Measurements from ENCODE around the gene SMCHD1.
"Not testable (repeated sequence)": the region's sequence is repeated elsewhere in the genome, so short reads cannot be mapped to it uniquely, and the experiment has no call there.

The SMCHD1 gene

GRCh38 chr18:2787225-2787624 lies 131.7 kb downstream of the SMCHD1 start:
- no peaks in the 10 kb centered on the region for H3K27me3 Mint-ChIP-seq (ENCODE audit: low read depth)
- H3K36me3 Mint-ChIP-seq (ENCODE audit: low read depth) = peaks cover 50% of the 10 kb centered on the region
- H3K4me3 Mint-ChIP-seq = no peak overlapping the region
- H3K9me3 Mint-ChIP-seq = no peaks in the 10 kb centered on the region
- no peak for DNase-seq (ENCODE audit: low spot score)
- peaks cover 2% of the 10 kb centered on the region for H3K4me1 Mint-ChIP-seq (ENCODE audit: low read depth)
- H3K27ac Mint-ChIP-seq = peak overlapping the region; percentile 27

GRCh38 chr18:2792395-2792794 lies 136.9 kb downstream of the SMCHD1 start:
- DNase-seq (ENCODE audit: low spot score) = no peak
- no peaks in the 10 kb centered on the region for H3K9me3 Mint-ChIP-seq
- no peaks in the 10 kb centered on the region for H3K27me3 Mint-ChIP-seq (ENCODE audit: low read depth)
- H3K4me1 Mint-ChIP-seq (ENCODE audit: low read depth) = peaks cover 2% of the 10 kb centered on the region
- H3K36me3 Mint-ChIP-seq (ENCODE audit: low read depth) = peaks cover 57% of the 10 kb centered on the region
- no peak overlapping the region for H3K27ac Mint-ChIP-seq
- no peak overlapping the region for H3K4me3 Mint-ChIP-seq

- H3K4me1 Mint-ChIP-seq (ENCODE audit: low read depth) = peaks cover 6% of the 10 kb centered on the region
- no peak for DNase-seq (ENCODE audit: low spot score)
- H3K36me3 Mint-ChIP-seq (ENCODE audit: low read depth) = peaks cover 62% of the 10 kb centered on the region
- no peak overlapping the region for H3K27ac Mint-ChIP-seq
- H3K27me3 Mint-ChIP-seq (ENCODE audit: low read depth) = no peaks in the 10 kb centered on the region
- no peak overlapping the region for H3K4me3 Mint-ChIP-seq
- no peaks in the 10 kb centered on the region for H3K9me3 Mint-ChIP-seq
These were observed 138.6 kb downstream of the SMCHD1 start for GRCh38 chr18:2794159-2794558.

GRCh38 chr18:2797951-2798350 lies 142.4 kb downstream of the SMCHD1 start:
- no peaks in the 10 kb centered on the region for H3K27me3 Mint-ChIP-seq (ENCODE audit: low read depth)
- no peak overlapping the region for H3K4me3 Mint-ChIP-seq
- no peak overlapping the region for H3K27ac Mint-ChIP-seq
- H3K36me3 Mint-ChIP-seq (ENCODE audit: low read depth) = peaks cover 64% of the 10 kb centered on the region
- no peaks in the 10 kb centered on the region for H3K9me3 Mint-ChIP-seq
- DNase-seq (ENCODE audit: low spot score) = no peak
- H3K4me1 Mint-ChIP-seq (ENCODE audit: low read depth) = peaks cover 4% of the 10 kb centered on the region

GRCh38 chr18:2799369-2799768 lies 143.8 kb downstream of the SMCHD1 start:
- Mint-ChIP-seq H3K4me1 (ENCODE audit: low read depth) (peaks cover 4% of the 10 kb centered on the region), H3K27me3 (ENCODE audit: low read depth) (no peaks in the 10 kb centered on the region), H3K27ac (no peak overlapping the region), H3K4me3 (no peak overlapping the region), H3K36me3 (ENCODE audit: low read depth) (peaks cover 65% of the 10 kb centered on the region), H3K9me3 (no peaks in the 10 kb centered on the region)
- DNase-seq (ENCODE audit: low spot score) = no peak

GRCh38 chr18:2805970-2806943 lies 150.7 kb downstream of the SMCHD1 start:
- no peak for DNase-seq (ENCODE audit: low spot score)
- Mint-ChIP-seq H3K27ac (no peak overlapping the region), H3K9me3 (peaks cover 9% of the 10 kb centered on the region), H3K36me3 (ENCODE audit: low read depth) (peaks cover 30% of the 10 kb centered on the region), H3K4me1 (ENCODE audit: low read depth) (no peaks in the 10 kb centered on the region), H3K27me3 (ENCODE audit: low read depth) (no peaks in the 10 kb centered on the region), H3K4me3 (no peak overlapping the region)

- H3K27ac Mint-ChIP-seq; H3K4me3 Mint-ChIP-seq; DNase-seq (ENCODE audit: low spot score); H3K4me1 Mint-ChIP-seq (ENCODE audit: low read depth); H3K27me3 Mint-ChIP-seq (ENCODE audit: low read depth): not testable (repeated sequence)
- Mint-ChIP-seq H3K9me3 (peaks cover 15% of the 10 kb centered on the region), H3K36me3 (ENCODE audit: low read depth) (peaks cover 23% of the 10 kb centered on the region)
These were observed 153.1 kb downstream of the SMCHD1 start for GRCh38 chr18:2808640-2809039.

- not testable (repeated sequence) for H3K27me3 Mint-ChIP-seq (ENCODE audit: low read depth); H3K4me1 Mint-ChIP-seq (ENCODE audit: low read depth); H3K4me3 Mint-ChIP-seq; H3K27ac Mint-ChIP-seq; DNase-seq (ENCODE audit: low spot score)
- H3K36me3 Mint-ChIP-seq (ENCODE audit: low read depth) = peaks cover 20% of the 10 kb centered on the region
- H3K9me3 Mint-ChIP-seq = peaks cover 24% of the 10 kb centered on the region
These were observed 154.2 kb downstream of the SMCHD1 start for GRCh38 chr18:2809666-2810183.

GRCh38 chr18:2811416-2811815 lies 155.9 kb downstream of the SMCHD1 start:
- H3K27ac Mint-ChIP-seq = no peak overlapping the region
- peaks cover 35% of the 10 kb centered on the region for H3K9me3 Mint-ChIP-seq
- peaks cover 10% of the 10 kb centered on the region for H3K36me3 Mint-ChIP-seq (ENCODE audit: low read depth)
- H3K27me3 Mint-ChIP-seq (ENCODE audit: low read depth) = peaks cover 5% of the 10 kb centered on the region
- H3K4me3 Mint-ChIP-seq = no peak overlapping the region
- no peak for DNase-seq (ENCODE audit: low spot score)
- no peaks in the 10 kb centered on the region for H3K4me1 Mint-ChIP-seq (ENCODE audit: low read depth)

- Mint-ChIP-seq H3K4me3 (no peak overlapping the region), H3K9me3 (peaks cover 35% of the 10 kb centered on the region), H3K4me1 (ENCODE audit: low read depth) (no peaks in the 10 kb centered on the region), H3K36me3 (ENCODE audit: low read depth) (peaks cover 2% of the 10 kb centered on the region), H3K27me3 (ENCODE audit: low read depth) (peaks cover 11% of the 10 kb centered on the region), H3K27ac (no peak overlapping the region)
- DNase-seq (ENCODE audit: low spot score) = no peak
These were observed 159.4 kb downstream of the SMCHD1 start for GRCh38 chr18:2814928-2815327.

GRCh38 chr18:2818281-2818680 lies 162.8 kb downstream of the SMCHD1 start:
- no peak for DNase-seq (ENCODE audit: low spot score)
- H3K36me3 Mint-ChIP-seq (ENCODE audit: low read depth) = peaks cover 2% of the 10 kb centered on the region
- no peaks in the 10 kb centered on the region for H3K4me1 Mint-ChIP-seq (ENCODE audit: low read depth)
- no peak overlapping the region for H3K4me3 Mint-ChIP-seq
- no peak overlapping the region for H3K27ac Mint-ChIP-seq
- H3K9me3 Mint-ChIP-seq = peaks cover 21% of the 10 kb centered on the region
- peaks cover 9% of the 10 kb centered on the region for H3K27me3 Mint-ChIP-seq (ENCODE audit: low read depth)

- DNase-seq (ENCODE audit: low spot score) = no peak
- H3K27ac Mint-ChIP-seq = no peak overlapping the region
- no peak overlapping the region for H3K4me3 Mint-ChIP-seq
- H3K9me3 Mint-ChIP-seq = no peaks in the 10 kb centered on the region
- H3K36me3 Mint-ChIP-seq (ENCODE audit: low read depth) = no peaks in the 10 kb centered on the region
- H3K27me3 Mint-ChIP-seq (ENCODE audit: low read depth) = peaks cover 11% of the 10 kb centered on the region
- H3K4me1 Mint-ChIP-seq (ENCODE audit: low read depth) = no peaks in the 10 kb centered on the region
These were observed 166.2 kb downstream of the SMCHD1 start for GRCh38 chr18:2821695-2822094.

- Mint-ChIP-seq H3K4me3 (no peak overlapping the region), H3K9me3 (no peaks in the 10 kb centered on the region), H3K36me3 (ENCODE audit: low read depth) (no peaks in the 10 kb centered on the region), H3K4me1 (ENCODE audit: low read depth) (no peaks in the 10 kb centered on the region), H3K27ac (no peak overlapping the region), H3K27me3 (ENCODE audit: low read depth) (peaks cover 6% of the 10 kb centered on the region)
- no peak for DNase-seq (ENCODE audit: low spot score)
These were observed 166.8 kb downstream of the SMCHD1 start for GRCh38 chr18:2822213-2822921.

GRCh38 chr18:2823202-2823601 lies 167.7 kb downstream of the SMCHD1 start:
- Mint-ChIP-seq H3K36me3 (ENCODE audit: low read depth) (no peaks in the 10 kb centered on the region), H3K9me3 (no peaks in the 10 kb centered on the region), H3K27ac (no peak overlapping the region), H3K4me1 (ENCODE audit: low read depth) (no peaks in the 10 kb centered on the region), H3K4me3 (no peak overlapping the region), H3K27me3 (ENCODE audit: low read depth) (peaks cover 5% of the 10 kb centered on the region)
- no peak for DNase-seq (ENCODE audit: low spot score)
